ENCODE results near the gene CD59. TPM values are rescaled to one million over a fixed set of nuclear protein-coding genes. Genes with fewer than 3 reads are reported as not detected.

The CD59 gene
- total and polyA plus RNA-seq, 2 of the 13 experiments (the other 11 are each of a cell fraction or from before 2014, with no cell fraction given) = 127 to 289 TPM

GRCh38 chr11:33700502-33701271, 35.5 kb downstream of the CD59 start, which contains the start of gene C11orf91 (continued):
- TF ChIP-seq ZNF414 (CRISPR knock-in tag; IDR thresholded peaks at IDR 0.05) (0 out of 2 replicates have a peak, but pooled peaks have one; percentile 55), FOXM1 (CRISPR knock-in tag; IDR thresholded peaks at IDR 0.05) (no peak), TARDBP (CRISPR knock-in tag; IDR thresholded peaks at IDR 0.05) (peak; percentile 47; the same call in 1 of the 2 replicates), AFF4 (CRISPR knock-in tag; IDR thresholded peaks at IDR 0.05) (no peak), SOX6 (IDR thresholded peaks at IDR 0.05) (no peak), SOX6 (CRISPR knock-in tag; IDR thresholded peaks at IDR 0.05) (peak; percentile 37), ZNF501 (CRISPR knock-in tag; IDR thresholded peaks at IDR 0.05) (peak; percentile 68), ZNF441 (CRISPR knock-in tag; IDR thresholded peaks at IDR 0.05; ENCODE audit: borderline replicate concordance) (peak; percentile 64; the same call in 1 of the 2 replicates), TMF1 (CRISPR knock-in tag; IDR thresholded peaks at IDR 0.05; ENCODE audit: low read depth) (no peak), ARID5B (CRISPR knock-in tag; IDR thresholded peaks at IDR 0.05) (peak; percentile 21; the same call in 1 of the 2 replicates), HIVEP1 (CRISPR knock-in tag; IDR thresholded peaks at IDR 0.05) (peak; percentile 28; the same call in 1 of the 2 replicates), ZFYVE20 (CRISPR knock-in tag; IDR thresholded peaks at IDR 0.05; ENCODE audit: borderline replicate concordance, low read depth) (no peak), ZNF557 (CRISPR knock-in tag; IDR thresholded peaks at IDR 0.05) (no peak), FIP1L1 (IDR thresholded peaks at IDR 0.05; ENCODE audit: borderline replicate concordance, insufficient read depth, low read depth, low read length) (no peak)
- TF ChIP-seq, protein P1, sequence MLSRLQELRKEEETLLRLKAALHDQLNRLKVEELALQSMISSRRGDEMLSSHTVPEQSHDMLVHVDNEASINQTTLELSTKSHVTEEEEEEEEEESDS (CRISPR knock-in tag; IDR thresholded peaks at IDR 0.05; ENCODE audit: borderline replicate concordance) = peak; percentile 75; the same call in 1 of the 2 replicates
- TF ChIP-seq, protein P2, sequence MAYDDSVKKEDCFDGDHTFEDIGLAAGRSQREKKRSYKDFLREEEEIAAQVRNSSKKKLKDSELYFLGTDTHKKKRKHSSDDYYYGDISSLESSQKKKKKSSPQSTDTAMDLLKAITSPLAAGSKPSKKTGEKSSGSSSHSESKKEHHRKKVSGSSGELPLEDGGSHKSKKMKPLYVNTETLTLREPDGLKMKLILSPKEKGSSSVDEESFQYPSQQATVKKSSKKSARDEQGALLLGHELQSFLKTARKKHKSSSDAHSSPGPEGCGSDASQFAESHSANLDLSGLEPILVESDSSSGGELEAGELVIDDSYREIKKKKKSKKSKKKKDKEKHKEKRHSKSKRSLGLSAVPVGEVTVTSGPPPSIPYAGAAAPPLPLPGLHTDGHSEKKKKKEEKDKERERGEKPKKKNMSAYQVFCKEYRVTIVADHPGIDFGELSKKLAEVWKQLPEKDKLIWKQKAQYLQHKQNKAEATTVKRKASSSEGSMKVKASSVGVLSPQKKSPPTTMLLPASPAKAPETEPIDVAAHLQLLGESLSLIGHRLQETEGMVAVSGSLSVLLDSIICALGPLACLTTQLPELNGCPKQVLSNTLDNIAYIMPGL (CRISPR knock-in tag; IDR thresholded peaks at IDR 0.05; ENCODE audit: borderline replicate concordance in 1 of 2, low read depth in 1 of 2) = peak in 1 of 2 experiments; percentile 68; a peak in 1 of 4 replicates

Data from HepG2 (cell line).